Stomach (tissue), 9 donors: ENCODE results near the gene ZMPSTE24. TPM values are rescaled to one million over a fixed set of nuclear protein-coding genes. Genes with fewer than 3 reads are reported as not detected.

ENCODE experiments used
- DNase-seq, 2 donors: peaks; one replicate each; pipeline versions ENCODE4 v3.0.0 to v3.0.0-alpha.2; 2013 to 2019
- H3K27ac ChIP-seq, 5 donors: fragments of 200-600 bp in 4 of 5; sonication (generic) in 4 of 5; one replicate each; pipeline ENCODE4 v1.5.1; 2013 to 2019; ENCODE audit warnings: mild to moderate bottlenecking in 1 of 5, moderate library complexity in 1 of 5
- H3K27me3 ChIP-seq, 3 donors: fragments of 200-600 bp; sonication (generic); one replicate each; pipeline ENCODE4 v1.5.1; 2017 to 2019; ENCODE audit warnings: mixed run types in 1 of 3
- H3K36me3 ChIP-seq, 4 donors: fragments of 200-600 bp; sonication (generic); 1 replicate in 3 of 4; 2 replicates in 1 of 4; pipeline ENCODE4 v1.5.1; 2016 to 2019
- H3K4me1 ChIP-seq, 4 donors: fragments of 200-600 bp; sonication (generic); one replicate each; pipeline ENCODE4 v1.5.1; 2016 to 2019
- H3K4me3 ChIP-seq, 4 donors: fragments of 200-600 bp; sonication (generic) in 3 of 4; one replicate each; pipeline ENCODE4 v1.5.1; 2016 to 2019; ENCODE audit warnings: mild to moderate bottlenecking in 1 of 4
- H3K9me3 ChIP-seq, 4 donors: fragments of 200-600 bp; sonication (generic); one replicate each; pipeline ENCODE4 v1.5.1; 2016 to 2019
- CTCF ChIP-seq, 7 experiments: fragments of 450-650 bp in 4 of 7; fragments of 200-600 bp in 3 of 7; sonication (generic) in 3 of 7; IDR thresholded peaks; one replicate each; pipeline ENCODE4 v1.5.1; 2016 to 2019; ENCODE audit warnings: antibody characterized with exemption in 7 of 7, control low read depth in 2 of 7, mild to moderate bottlenecking in 1 of 7
- EP300 ChIP-seq: sonication (generic); formaldehyde crosslinking; IDR thresholded peaks from one replicate; pipeline ENCODE4 v1.6.1; 2017; ENCODE audit warnings: antibody characterized with exemption
- POLR2A ChIP-seq, 4 donors: fragments of 450-650 bp; IDR thresholded peaks; one replicate each; pipeline ENCODE4 v1.6.1; 2016; ENCODE audit warnings: antibody characterized with exemption in 4 of 4, control low read depth in 2 of 4, mild to moderate bottlenecking in 1 of 4, moderate library complexity in 1 of 4
- POLR2AphosphoS5 ChIP-seq, 3 donors: sonication (generic); formaldehyde crosslinking; IDR thresholded peaks; one replicate each; pipeline ENCODE4 v1.6.1; 2016; ENCODE audit warnings: antibody characterized with exemption in 3 of 3
- WGBS, 5 donors: extraction: QIAGEN DNeasy Blood & Tissue Kit in 3 of 5; methylation state at CpG; one replicate each; pipeline versions ENCODE4 v1.1.5 to v1.1.7; 2013 to 2018; 5-methylcytosine and 5-hydroxymethylcytosine counted together
- intact Hi-C: fragments of 100-400 bp; cut with DNase I; formaldehyde crosslinking; loops from one replicate; pipeline ENCODE4 v1.15.1; 2023; ENCODE audit warnings: low total_unique reads
- polyA plus RNA-seq, 3 donors: library from polyadenylated mRNA; stranded (reverse); fragments of 200-250 nt; gene quantifications; one replicate each; pipeline ENCODE4 v1.2.3, GENCODE V29; 2013
- total RNA-seq, 5 donors: library from RNA; depleted of rRNA; stranded (reverse); fragments of >200 nt; gene quantifications; one replicate each; pipeline versions ENCODE4 v1.1.0 to v1.2.3, GENCODE V29; 2014 to 2016
- donor health status: healthy with polysubstance abuse.
- donor health status: Bipolar disorder and iron deficiency.
- donor health status: healthy.

Gene ZMPSTE24
- total and polyA plus RNA-seq, 8 donors: 7.8 to 67.7 (median 16.8) TPM

GRCh38 chr1:40300651-40301050, 42.6 kb downstream of the ZMPSTE24 start:
- 87 to 96% (median 90%) methylated on average over 9 of the region's 9 CpGs for WGBS, 5 donors
- intact Hi-C loops: no loop called here
- Histone ChIP-seq H3K9me3 (no peaks in the 10 kb centered on the region), H3K27ac (no peak overlapping the region), H3K36me3 (peaks cover 0 to 11% (median 5%) of the 10 kb centered on the region in 4 donors), H3K4me1 (peaks cover 0 to 4% (median 1%) of the 10 kb centered on the region in 4 donors), H3K4me3 (no peak overlapping the region), H3K27me3 (peaks cover 0 to 16% (median 0%) of the 10 kb centered on the region in 3 donors)
- TF ChIP-seq EP300 (no peak), CTCF (IDR thresholded peaks at IDR 0.05) (no peak), POLR2A (IDR thresholded peaks at IDR 0.05) (no peak), POLR2AphosphoS5 (IDR thresholded peaks at IDR 0.05) (no peak)
- DNase-seq: no peak

- H3K27ac ChIP-seq: no peak overlapping the region
- H3K9me3 ChIP-seq: no peaks in the 10 kb centered on the region
- H3K4me1 ChIP-seq: peaks cover 0 to 8% (median 3%) of the 10 kb centered on the region in 4 donors
- no peak overlapping the region for H3K4me3 ChIP-seq
- intact Hi-C loops: no loop called here
- no peak for TF ChIP-seq EP300
- no peak for TF ChIP-seq CTCF (IDR thresholded peaks at IDR 0.05)
- no peak for TF ChIP-seq POLR2A (IDR thresholded peaks at IDR 0.05)
- no peak for TF ChIP-seq POLR2AphosphoS5 (IDR thresholded peaks at IDR 0.05)
- 94 to 97% (median 94%) methylated on average over 5 to 10 of the region's 10 CpGs for WGBS, 5 donors
- peaks cover 0 to 11% (median 5%) of the 10 kb centered on the region in 4 donors for H3K36me3 ChIP-seq
- DNase-seq: no peak
- peaks cover 0 to 16% (median 0%) of the 10 kb centered on the region in 3 donors for H3K27me3 ChIP-seq
These were observed 43.0 kb downstream of the ZMPSTE24 start for GRCh38 chr1:40301066-40301465.

- no peak overlapping the region for H3K4me3 ChIP-seq
- intact Hi-C loops: no loop called here
- H3K4me1 ChIP-seq: peaks cover 0 to 13% (median 5%) of the 10 kb centered on the region in 4 donors
- no peak overlapping the region for H3K27ac ChIP-seq
- H3K9me3 ChIP-seq: no peaks in the 10 kb centered on the region
- 88 to 95% (median 92%) methylated on average over 12 of the region's 12 CpGs for WGBS, 5 donors
- H3K27me3 ChIP-seq: peaks cover 0 to 16% (median 0%) of the 10 kb centered on the region in 3 donors
- DNase-seq: no peak
- no peak for TF ChIP-seq CTCF (IDR thresholded peaks at IDR 0.05)
- no peak for TF ChIP-seq POLR2A (IDR thresholded peaks at IDR 0.05)
- no peak for TF ChIP-seq EP300
- TF ChIP-seq POLR2AphosphoS5 (IDR thresholded peaks at IDR 0.05): no peak
- H3K36me3 ChIP-seq: peaks cover 0 to 11% (median 5%) of the 10 kb centered on the region in 4 donors
These were observed 43.7 kb downstream of the ZMPSTE24 start for GRCh38 chr1:40301541-40302299.

GRCh38 chr1:40302475-40302874, 44.4 kb downstream of the ZMPSTE24 start:
- intact Hi-C loops: no loop called here
- TF ChIP-seq POLR2A (IDR thresholded peaks at IDR 0.05): no peak
- no peak for TF ChIP-seq EP300
- TF ChIP-seq POLR2AphosphoS5 (IDR thresholded peaks at IDR 0.05): no peak
- no peak for TF ChIP-seq CTCF (IDR thresholded peaks at IDR 0.05)
- no peak overlapping the region for H3K4me3 ChIP-seq
- no peak for DNase-seq
- no peaks in the 10 kb centered on the region for H3K9me3 ChIP-seq
- peaks cover 0 to 13% (median 5%) of the 10 kb centered on the region in 4 donors for H3K4me1 ChIP-seq
- peaks cover 0 to 11% (median 5%) of the 10 kb centered on the region in 4 donors for H3K36me3 ChIP-seq
- WGBS, 5 donors: 70 to 96% (median 92%) methylated on average over 2 to 13 of the region's 13 CpGs
- no peak overlapping the region for H3K27ac ChIP-seq
- H3K27me3 ChIP-seq: peaks cover 0 to 16% (median 0%) of the 10 kb centered on the region in 3 donors
